Measurements from ENCODE around the gene COL28A1. TPM values are rescaled to one million over a fixed set of nuclear protein-coding genes. Genes with fewer than 3 reads are reported as not detected.

COL28A1 gene
- total and polyA plus RNA-seq, 2 of the 13 experiments (the other 11 are each of a cell fraction or from before 2014, with no cell fraction given): 0.07 to 0.15 TPM

DNA sequence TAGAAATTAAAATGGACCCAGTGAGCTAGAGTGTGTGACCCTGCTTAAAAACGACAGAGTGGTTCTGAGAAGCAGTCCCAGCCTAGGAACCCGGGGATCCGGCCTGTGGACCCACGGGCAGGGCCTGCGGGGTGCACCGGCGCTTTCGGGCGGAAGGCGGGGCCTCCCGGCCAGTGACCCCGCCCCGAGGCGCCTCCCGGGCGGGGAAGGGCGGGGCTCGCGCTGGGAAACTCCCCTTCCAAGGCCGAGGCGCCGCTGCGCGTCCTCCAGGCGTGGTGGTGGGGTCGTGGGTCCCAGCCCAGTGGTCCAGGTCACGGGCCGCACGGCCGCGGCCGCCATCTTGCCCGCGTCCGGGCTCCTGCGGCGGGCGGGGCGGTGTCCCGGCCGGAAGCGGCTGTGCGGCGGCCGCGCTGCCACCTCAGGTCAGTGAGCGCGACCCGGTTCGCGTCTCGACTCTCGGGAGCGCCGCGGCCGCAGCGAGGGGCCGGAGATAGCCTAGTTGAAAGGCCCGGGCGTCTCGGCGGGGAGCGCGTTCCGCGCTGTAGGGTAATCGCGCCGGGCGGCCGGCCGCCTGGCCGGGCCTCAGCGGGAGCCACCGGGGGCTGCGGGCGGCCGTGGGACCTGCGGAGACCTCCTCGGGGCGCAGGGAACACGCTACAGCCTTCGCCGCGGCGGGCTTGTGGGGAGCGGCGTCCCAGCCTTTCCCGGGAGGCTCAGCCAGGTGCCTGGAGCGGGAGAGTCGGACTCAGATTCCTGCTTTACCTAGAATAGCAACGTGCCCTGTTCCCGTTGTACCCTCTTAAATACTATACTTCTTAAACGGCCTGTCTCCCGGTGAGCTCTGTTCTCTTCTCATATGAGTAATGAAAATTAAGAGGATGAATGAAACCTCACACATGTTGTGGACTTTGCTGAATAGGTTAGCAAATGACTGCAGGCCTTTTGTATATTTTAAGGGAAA lies 31.3 kb upstream of the COL28A1 start, which contains the start of gene MIOS (continued):
- 0 out of 2 replicates have a peak, but pooled peaks have one; percentile 12 for TF ChIP-seq KLF6 (CRISPR knock-in tag; IDR thresholded peaks at IDR 0.05)
- TF ChIP-seq TBX2 (CRISPR knock-in tag; IDR thresholded peaks at IDR 0.05; ENCODE audit: borderline replicate concordance): peak; percentile 28; the same call in 1 of the 2 replicates
- no peak for TF ChIP-seq JARID2 (CRISPR knock-in tag; IDR thresholded peaks at IDR 0.05; ENCODE audit: insufficient replicate concordance)
- no peak for TF ChIP-seq ZFP1 (CRISPR knock-in tag; IDR thresholded peaks at IDR 0.05)
- TF ChIP-seq ZNF441 (CRISPR knock-in tag; IDR thresholded peaks at IDR 0.05; ENCODE audit: borderline replicate concordance): peak; percentile 73; the same call in 1 of the 2 replicates
- TF ChIP-seq NR2C2 (CRISPR knock-in tag; IDR thresholded peaks at IDR 0.05; ENCODE audit: borderline replicate concordance): peak; percentile 66
- peak; percentile 93 for TF ChIP-seq YEATS4 (CRISPR knock-in tag; IDR thresholded peaks at IDR 0.05; ENCODE audit: borderline replicate concordance)
- no peak for TF ChIP-seq KLF15 (CRISPR knock-in tag; IDR thresholded peaks at IDR 0.05; ENCODE audit: borderline replicate concordance)
- TF ChIP-seq ZNF747 (CRISPR knock-in tag; IDR thresholded peaks at IDR 0.05; ENCODE audit: borderline replicate concordance): no peak
- TF ChIP-seq, protein P1, sequence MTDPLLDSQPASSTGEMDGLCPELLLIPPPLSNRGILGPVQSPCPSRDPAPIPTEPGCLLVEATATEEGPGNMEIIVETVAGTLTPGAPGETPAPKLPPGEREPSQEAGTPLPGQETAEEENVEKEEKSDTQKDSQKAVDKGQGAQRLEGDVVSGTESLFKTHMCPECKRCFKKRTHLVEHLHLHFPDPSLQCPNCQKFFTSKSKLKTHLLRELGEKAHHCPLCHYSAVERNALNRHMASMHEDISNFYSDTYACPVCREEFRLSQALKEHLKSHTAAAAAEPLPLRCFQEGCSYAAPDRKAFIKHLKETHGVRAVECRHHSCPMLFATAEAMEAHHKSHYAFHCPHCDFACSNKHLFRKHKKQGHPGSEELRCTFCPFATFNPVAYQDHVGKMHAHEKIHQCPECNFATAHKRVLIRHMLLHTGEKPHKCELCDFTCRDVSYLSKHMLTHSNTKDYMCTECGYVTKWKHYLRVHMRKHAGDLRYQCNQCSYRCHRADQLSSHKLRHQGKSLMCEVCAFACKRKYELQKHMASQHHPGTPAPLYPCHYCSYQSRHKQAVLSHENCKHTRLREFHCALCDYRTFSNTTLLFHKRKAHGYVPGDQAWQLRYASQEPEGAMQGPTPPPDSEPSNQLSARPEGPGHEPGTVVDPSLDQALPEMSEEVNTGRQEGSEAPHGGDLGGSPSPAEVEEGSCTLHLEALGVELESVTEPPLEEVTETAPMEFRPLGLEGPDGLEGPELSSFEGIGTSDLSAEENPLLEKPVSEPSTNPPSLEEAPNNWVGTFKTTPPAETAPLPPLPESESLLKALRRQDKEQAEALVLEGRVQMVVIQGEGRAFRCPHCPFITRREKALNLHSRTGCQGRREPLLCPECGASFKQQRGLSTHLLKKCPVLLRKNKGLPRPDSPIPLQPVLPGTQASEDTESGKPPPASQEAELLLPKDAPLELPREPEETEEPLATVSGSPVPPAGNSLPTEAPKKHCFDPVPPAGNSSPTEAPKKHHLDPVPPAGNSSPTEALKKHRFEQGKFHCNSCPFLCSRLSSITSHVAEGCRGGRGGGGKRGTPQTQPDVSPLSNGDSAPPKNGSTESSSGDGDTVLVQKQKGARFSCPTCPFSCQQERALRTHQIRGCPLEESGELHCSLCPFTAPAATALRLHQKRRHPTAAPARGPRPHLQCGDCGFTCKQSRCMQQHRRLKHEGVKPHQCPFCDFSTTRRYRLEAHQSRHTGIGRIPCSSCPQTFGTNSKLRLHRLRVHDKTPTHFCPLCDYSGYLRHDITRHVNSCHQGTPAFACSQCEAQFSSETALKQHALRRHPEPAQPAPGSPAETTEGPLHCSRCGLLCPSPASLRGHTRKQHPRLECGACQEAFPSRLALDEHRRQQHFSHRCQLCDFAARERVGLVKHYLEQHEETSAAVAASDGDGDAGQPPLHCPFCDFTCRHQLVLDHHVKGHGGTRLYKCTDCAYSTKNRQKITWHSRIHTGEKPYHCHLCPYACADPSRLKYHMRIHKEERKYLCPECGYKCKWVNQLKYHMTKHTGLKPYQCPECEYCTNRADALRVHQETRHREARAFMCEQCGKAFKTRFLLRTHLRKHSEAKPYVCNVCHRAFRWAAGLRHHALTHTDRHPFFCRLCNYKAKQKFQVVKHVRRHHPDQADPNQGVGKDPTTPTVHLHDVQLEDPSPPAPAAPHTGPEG (CRISPR knock-in tag; IDR thresholded peaks at IDR 0.05): peak; percentile 61; the same call in 1 of the 2 replicates
- no peak for TF ChIP-seq PCBP1 (IDR thresholded peaks at IDR 0.05; ENCODE audit: borderline replicate concordance, low read depth, low read length)
- TF ChIP-seq PAWR (CRISPR knock-in tag; IDR thresholded peaks at IDR 0.05; ENCODE audit: borderline replicate concordance): no peak
- TF ChIP-seq HDAC6 (IDR thresholded peaks at IDR 0.05; ENCODE audit: low read depth, low read length): no peak
- 0 out of 2 replicates have a peak, but pooled peaks have one; percentile 83 for TF ChIP-seq RELA (CRISPR knock-in tag; IDR thresholded peaks at IDR 0.05)
- no peak for TF ChIP-seq ZNF781 (CRISPR knock-in tag; IDR thresholded peaks at IDR 0.05; ENCODE audit: borderline replicate concordance, not compliant biosample characterization)
- TF ChIP-seq ATF7-NPFF (CRISPR knock-in tag; IDR thresholded peaks at IDR 0.05; ENCODE audit: low read depth): peak; percentile 88
- TF ChIP-seq ZNF713 (CRISPR knock-in tag; IDR thresholded peaks at IDR 0.05): no peak
- TF ChIP-seq ZNF841 (CRISPR knock-in tag; IDR thresholded peaks at IDR 0.05; ENCODE audit: borderline replicate concordance): no peak
- no peak; the same call in 1 of the 2 replicates for TF ChIP-seq NCOA2 (CRISPR knock-in tag; IDR thresholded peaks at IDR 0.05)
- no peak for TF ChIP-seq ZNF432 (CRISPR knock-in tag; IDR thresholded peaks at IDR 0.05; ENCODE audit: borderline replicate concordance)
- TF ChIP-seq, protein P2, sequence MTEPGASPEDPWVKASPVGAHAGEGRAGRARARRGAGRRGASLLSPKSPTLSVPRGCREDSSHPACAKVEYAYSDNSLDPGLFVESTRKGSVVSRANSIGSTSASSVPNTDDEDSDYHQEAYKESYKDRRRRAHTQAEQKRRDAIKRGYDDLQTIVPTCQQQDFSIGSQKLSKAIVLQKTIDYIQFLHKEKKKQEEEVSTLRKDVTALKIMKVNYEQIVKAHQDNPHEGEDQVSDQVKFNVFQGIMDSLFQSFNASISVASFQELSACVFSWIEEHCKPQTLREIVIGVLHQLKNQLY (CRISPR knock-in tag; IDR thresholded peaks at IDR 0.05): no peak

Data from HepG2 (cell line).